SW480 (cell line): Measurements from ENCODE around the gene UFC1.

Experiments used
- DNase-seq: peaks from one replicate; pipeline ENCODE4 v3.0.0-alpha.2; 2016; ENCODE audit warnings: low spot score

UFC1 gene

GRCh38 chr1:161193561-161194235, 39.9 kb downstream of the UFC1 start:
- no peak for DNase-seq

GRCh38 chr1:161195171-161195570, 41.4 kb downstream of the UFC1 start:
- DNase-seq = no peak

- no peak for DNase-seq
Measured at GRCh38 chr1:161196111-161196510, 42.3 kb downstream of the UFC1 start.

GRCh38 chr1:161196521-161197451, 43.0 kb downstream of the UFC1 start:
- no peak for DNase-seq

- no peak for DNase-seq
Measured at GRCh38 chr1:161197560-161198193, 43.9 kb downstream of the UFC1 start.

GRCh38 chr1:161198194-161198896, 44.6 kb downstream of the UFC1 start:
- no peak for DNase-seq

- DNase-seq = no peak
Measured at GRCh38 chr1:161198897-161199431, 45.2 kb downstream of the UFC1 start, which contains the start of gene ADAMTS4. Gene ADAMTS4, minus strand, starts transcription at chr1:161199054. Its CDS starts 427 bp downstream, at chr1:161198627.

- no peak for DNase-seq
Measured at GRCh38 chr1:161199506-161200139, 45.8 kb downstream of the UFC1 start.

GRCh38 chr1:161200421-161200991, 46.7 kb downstream of the UFC1 start:
- DNase-seq = no peak

GRCh38 chr1:161200992-161201835, 47.4 kb downstream of the UFC1 start:
- no peak for DNase-seq

GRCh38 chr1:161201836-161202712, 48.3 kb downstream of the UFC1 start, which contains the start of gene NDUFS2:
Gene NDUFS2, plus strand, starts transcription at chr1:161202367. Its CDS starts 19 bp downstream, at chr1:161202386.
- peak; percentile 99 for DNase-seq

- DNase-seq = no peak
Measured at GRCh38 chr1:161206411-161207140, 52.8 kb downstream of the UFC1 start.

GRCh38 chr1:161207173-161207572, 53.4 kb downstream of the UFC1 start:
- no peak for DNase-seq
